HG02610 (cell line): Measurements from ENCODE around the gene PRRT1B.
"Not testable (repeated sequence)": the region's sequence is repeated elsewhere in the genome, so short reads cannot be mapped to it uniquely, and the experiment has no call there.

ENCODE experiments used
- ATAC-seq: cut with Tn5 transposase; IDR thresholded peaks from one replicate; pipeline ENCODE4 v1.9.1; 2021; ENCODE audit warnings: mild to moderate bottlenecking, moderate library complexity; ENCODE audit not compliant: unreplicated experiment

The PRRT1B gene

GRCh38 chr9:131545003-131545785, at the start of gene PRRT1B:
Gene PRRT1B, plus strand, starts transcription at chr9:131545523. Its CDS starts 93 bp downstream, at chr9:131545616.
- no peak for ATAC-seq

GRCh38 chr9:131495785-131496184, 49.5 kb upstream of the PRRT1B start:
- ATAC-seq = no peak

DNA sequence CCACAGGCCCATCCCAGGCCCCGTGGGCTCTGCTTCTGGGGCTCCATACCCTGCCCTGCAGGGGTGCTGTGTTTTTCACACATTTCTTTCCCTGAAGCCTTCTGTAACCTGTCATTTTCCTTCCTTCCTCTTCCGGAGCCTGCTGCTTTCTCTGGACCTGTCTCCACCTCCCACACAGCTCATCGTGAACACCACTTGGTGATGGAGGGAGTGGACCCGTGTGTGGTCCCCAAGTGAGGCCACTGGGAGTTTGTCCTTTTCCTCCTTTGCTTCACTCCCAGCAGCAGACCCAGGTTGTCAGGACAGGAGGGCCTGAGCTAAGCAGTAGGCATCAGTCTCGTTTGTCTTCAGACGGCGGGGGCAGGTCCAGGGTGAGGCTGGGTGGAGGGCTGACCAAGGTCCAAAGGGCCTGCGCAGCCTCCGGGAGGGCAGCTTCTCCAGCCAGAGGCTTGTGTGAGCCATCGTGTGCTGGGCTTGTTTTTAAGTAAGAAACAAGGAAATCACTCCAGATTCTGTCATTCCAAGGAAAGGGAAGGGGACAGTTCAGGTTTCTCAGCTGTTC, 48.4 kb upstream of the PRRT1B start:
- ATAC-seq = no peak

DNA sequence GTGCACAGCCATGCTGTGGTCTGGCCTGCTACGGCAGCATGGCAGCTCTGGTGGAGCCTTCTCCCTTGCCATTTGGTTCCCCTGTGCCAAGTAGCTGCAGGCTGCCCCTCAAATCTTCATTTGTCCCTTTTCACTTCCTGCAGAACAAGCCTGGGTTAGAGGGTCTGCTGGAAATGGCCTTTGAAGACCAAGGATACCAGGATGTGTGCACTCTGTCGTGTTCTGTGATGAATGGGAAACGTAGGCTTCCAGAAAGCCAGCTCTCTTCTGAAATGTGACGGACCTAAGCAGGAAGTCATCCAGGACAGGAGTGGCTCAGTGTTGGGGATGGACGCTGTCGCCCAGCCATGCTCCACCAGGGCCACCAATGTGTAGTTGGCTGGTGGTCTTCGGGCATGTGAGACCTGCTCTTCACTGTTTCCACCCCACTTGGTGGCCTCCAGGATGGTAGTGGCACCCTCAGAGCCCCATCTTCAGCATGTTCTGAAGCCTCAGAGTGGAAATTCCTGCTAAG, 46.0 kb upstream of the PRRT1B start:
- no peak for ATAC-seq

DNA sequence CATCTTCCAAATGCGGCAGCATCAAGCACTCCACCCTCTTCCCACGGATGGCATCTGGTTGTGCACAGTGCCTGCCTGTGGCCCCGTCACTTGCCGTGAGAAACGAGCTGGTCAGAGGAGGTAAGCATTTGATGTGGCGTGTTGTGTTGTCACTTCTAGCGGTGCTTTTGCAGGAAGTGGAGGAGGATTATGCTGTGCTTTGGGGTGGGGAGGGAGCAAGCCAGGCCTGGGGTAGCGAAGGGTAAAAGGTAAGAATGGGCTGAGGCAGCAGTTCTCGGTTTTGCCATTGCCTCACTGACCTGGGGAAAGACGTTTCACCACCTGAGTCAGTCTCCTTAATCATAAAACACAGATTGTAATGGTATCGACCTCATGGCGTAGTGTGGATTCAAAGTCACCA, 44.9 kb upstream of the PRRT1B start:
- no peak for ATAC-seq

DNA sequence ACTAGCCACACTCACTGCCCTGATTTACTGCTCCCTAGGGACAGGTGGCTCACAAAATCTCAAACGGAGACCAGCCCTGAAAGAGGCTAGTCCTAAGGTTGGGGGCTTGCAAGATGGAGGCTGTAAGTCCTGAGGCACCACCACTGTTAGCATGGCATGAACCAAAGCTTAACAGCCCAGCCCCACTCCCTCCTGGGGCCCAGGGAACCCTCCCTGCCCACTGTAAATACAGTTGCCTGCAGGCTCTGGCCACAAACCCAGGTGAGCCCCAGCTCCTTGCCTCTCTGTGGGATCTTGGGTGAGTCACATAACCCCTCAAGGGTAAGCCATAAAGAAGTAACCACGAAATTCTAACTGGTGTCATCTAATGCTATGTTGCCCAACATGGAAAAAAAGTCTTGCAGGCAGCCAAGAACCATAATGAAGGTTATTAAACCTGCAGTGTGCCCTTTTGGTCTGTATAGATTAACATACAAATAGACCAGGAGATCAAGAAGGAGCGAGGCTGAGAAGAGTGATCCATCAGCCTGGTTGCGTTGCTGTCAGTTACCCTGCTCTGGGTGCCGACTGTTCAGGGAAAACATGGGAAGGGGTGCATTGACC, 44.3 kb upstream of the PRRT1B start:
- no peak for ATAC-seq

DNA sequence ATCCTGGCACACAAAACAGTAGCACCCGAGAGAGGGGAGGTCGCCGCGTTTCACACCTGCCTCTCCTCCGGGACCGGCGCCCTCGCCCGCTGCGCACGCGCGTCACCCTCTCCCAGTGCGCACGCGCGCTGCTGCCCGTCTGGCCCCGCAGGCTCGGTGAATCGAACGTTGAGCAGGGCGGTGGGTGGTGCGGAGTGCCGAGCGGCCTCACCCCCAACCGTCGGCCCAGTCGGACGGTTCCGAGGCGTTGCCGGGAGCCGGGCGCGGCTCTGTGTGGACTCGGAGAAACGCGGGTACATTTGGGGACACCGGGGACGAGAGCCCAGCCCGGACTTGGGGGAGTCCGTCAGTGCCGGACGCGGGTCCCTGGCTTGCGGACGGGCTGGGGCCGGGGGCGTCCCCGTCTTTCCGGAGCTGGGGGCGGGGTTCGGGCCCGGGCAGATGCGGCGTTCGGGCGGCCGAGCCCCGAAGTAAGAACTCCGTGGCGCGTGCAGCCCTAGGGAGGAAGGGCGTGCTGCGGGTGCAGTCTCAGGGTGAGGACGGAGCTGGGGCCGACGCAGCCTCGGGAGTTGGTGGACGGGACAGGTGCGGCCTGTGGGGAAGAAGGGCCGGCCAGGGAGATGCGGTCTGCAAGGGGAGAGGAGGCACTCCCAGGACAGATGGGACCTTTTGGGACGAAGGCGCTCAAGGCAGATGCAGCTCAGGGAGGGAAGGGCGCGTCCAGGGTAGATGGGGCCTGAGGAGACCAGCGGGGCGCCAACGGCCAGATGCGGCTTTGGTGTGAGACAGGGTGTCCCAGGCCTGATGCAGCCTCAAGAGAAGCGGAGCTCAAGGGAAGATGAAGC, 42.3 kb upstream of the PRRT1B start, which contains the start of gene POMT1:
POMT1 (plus strand) TSS at position 138 of the 845 bp plus-strand sequence. CDS start 1,301 bp downstream, outside the sequence.
- ATAC-seq = peak; percentile 70

DNA sequence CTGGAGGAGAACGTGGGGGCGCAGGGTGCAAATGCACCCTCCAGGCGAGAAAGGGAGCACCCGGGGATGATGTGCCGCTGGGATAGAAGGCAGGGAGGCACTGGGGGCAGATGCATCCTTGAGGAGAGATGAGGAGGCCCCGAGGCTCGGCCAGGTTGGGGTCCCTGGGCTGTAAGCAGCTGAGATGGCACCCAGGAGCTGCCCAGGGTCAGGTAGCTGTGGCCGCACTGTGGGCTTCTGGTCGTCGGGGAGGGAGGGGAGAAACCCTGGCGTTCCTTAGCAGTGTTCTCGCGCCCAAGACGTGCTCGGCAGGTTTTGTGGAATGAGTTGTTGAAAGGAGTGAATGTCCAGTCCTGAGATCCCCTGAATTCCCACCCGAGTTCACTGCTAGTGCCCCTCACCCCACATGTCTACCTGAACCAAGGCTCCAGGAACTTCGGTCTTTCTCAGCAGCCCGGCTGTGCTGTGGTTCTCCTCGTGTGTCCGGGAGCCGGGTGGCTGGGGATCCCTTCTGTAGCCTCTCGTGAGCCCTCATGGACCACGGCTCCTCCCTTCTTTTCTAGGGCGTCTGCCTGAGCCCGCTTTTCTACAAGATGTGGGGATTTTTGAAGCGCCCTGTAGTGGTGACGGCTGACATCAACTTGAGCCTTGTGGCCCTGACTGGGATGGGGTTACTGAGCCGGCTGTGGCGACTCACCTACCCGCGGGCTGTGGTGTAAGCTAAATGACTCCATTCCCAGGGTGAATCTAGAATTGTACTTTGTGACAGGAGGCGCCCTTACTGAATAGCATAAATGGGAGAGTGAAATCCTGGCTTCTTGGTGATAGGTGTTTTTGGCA, 41.5 kb upstream of the PRRT1B start:
- ATAC-seq = peak; percentile 52

DNA sequence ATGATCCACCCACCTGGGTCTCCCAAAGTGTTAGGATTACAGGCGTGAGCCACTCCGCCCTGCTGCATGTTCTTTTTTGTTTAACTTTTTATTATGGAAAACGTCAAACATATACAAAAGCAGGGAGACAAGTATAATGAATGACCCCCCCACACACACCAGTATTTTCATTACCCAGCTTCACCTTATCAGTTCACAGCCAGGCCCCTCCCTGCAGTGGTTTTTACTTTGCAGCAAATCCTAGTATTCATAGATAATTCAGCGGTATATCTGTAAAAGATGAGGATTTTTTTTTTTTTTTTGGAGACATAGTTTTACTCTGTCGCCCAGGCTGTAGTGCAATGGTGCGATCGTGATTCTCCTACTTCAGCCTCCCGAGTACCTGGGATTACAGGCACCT, 40.3 kb upstream of the PRRT1B start:
- ATAC-seq = no peak

- no peak for ATAC-seq
Measured at GRCh38 chr9:131511416-131511815, 33.9 kb upstream of the PRRT1B start.

DNA sequence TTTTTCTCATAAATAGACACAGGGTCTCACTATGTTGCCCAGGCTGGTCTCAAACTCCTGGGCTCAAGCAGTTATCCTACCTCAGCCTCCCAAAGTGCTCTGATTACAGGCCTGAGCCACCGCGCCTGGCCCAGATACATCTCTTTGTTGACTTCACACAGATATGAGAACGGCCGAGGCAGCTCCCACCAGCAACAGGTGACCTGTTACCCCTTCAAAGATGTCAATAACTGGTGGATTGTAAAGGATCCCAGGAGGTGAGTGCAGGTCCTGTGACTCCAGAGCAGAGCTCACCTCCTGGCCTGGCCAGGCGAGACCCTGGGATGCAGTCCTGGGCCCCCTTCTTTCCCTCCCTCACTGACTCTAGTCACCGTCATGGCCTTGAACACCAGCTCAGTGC, 33.4 kb upstream of the PRRT1B start:
- no peak for ATAC-seq

DNA sequence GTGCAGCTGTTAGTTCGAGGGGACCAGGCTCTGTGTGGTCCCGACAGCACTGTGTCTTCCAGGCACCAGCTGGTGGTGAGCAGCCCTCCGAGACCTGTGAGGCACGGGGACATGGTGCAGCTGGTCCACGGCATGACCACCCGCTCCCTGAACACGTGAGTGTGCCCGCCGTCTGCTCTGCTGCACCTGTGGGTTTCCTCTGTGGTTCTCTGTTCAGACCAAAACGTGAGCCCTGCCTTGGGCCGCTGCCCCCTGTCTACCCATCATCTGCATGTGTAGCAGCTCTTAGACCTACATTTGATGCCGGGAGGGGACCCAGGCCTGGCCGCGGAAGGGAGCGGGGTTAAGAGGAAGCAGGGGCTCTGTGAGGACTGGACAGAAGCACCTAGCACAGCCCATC, 32.1 kb upstream of the PRRT1B start:
- no peak for ATAC-seq

DNA sequence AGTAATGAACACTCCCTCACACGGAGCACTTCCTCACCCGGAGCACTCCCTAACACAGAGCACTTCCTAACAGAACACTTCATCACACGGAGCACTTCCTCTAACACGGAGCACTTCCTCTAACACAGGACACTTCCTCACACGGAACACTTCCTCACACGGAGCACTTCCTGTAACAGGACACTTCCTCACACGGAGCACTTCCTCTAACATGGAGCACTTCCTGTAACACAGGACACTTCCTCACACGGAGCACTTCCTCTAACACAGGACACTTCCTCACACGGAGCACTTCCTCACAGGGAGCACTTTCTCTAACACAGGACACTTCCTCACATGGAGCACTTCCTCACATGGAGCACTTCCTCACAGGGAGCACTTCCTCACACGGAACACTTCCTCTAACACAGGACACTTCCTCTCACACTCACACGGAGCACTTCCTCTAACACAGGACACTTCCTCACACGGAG, 29.7 kb upstream of the PRRT1B start:
- not testable (repeated sequence) for ATAC-seq

DNA sequence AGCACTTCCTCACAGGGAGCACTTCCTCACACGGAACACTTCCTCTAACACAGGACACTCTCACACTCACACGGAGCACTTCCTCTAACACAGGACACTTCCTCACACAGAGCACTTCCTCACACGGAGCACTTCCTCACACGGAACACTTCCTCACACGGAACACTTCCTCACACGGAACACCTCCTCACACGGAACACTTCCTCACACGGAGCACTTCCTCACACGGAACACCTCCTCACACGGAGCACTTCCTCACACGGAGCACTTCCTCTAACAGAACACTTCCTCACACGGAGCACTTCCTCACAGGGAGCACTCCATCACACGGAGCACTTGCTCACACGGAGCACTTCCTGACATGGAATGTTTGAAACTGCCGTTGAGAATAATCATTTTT, 29.2 kb upstream of the PRRT1B start:
- ATAC-seq = no peak

DNA sequence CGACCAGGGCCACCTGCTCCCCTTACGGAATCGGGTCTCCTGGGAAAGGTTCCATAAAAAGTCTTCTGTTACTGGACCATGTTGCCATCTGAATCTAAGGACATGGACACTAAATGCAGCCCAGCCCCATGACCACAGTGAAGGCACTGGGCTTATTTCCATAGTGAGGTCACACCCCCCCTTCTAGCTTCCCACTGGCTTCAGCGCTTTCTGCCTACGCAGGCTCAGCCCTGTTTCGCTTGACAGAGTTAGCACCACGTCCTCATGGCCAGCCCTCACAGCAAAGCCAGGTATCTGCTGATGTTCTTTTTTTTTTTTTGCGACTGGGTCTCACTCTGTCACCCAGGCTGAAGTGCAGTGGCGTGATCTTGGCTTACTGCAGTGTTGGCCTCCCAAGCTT, 28.4 kb upstream of the PRRT1B start:
- ATAC-seq = no peak

GRCh38 chr9:131517761-131518190, 27.5 kb upstream of the PRRT1B start:
- no peak for ATAC-seq

GRCh38 chr9:131518553-131518952, 26.8 kb upstream of the PRRT1B start:
- ATAC-seq = no peak

- ATAC-seq = no peak
Measured at GRCh38 chr9:131520503-131520902, 24.8 kb upstream of the PRRT1B start.

DNA sequence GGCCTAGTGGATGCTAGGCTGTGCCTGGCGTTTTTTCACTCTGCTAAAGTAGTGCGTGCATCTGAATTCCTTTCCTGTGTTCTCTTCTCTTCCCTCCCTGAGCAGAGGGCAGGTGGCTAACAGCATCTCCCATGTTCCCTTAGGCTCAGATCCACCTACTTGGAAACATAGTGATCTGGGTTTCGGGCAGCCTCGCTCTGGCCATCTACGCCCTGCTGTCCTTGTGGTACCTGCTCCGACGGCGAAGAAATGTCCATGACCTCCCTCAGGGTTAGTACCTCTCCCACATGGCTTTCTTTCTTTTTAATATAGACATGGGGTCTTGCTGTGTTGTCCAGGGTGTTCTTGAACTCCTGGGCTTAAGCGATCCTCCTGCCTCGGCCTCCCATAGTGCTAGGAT, 24.1 kb upstream of the PRRT1B start:
- ATAC-seq = no peak

GRCh38 chr9:131521822-131522221, 23.5 kb upstream of the PRRT1B start:
- no peak for ATAC-seq
